HEK293 (cell line): Measurements from ENCODE around the gene CRMP1.
A peak's percentile ranks its signal among the peaks of the same experiment; 100 is the strongest.

ENCODE experiments used
- CTCF ChIA-PET: fragments of 350-600 bp; formaldehyde crosslinking; extraction: SDS; loops from one replicate; lab custom pipeline; 2021; ENCODE audit warnings: antibody characterized with exemption; lab: Yijun Ruan, JAX
- POLR2A ChIA-PET: fragments of 300-600 bp; formaldehyde crosslinking; extraction: SDS; loops from one replicate; lab custom pipeline; 2020; ENCODE audit warnings: antibody characterized with exemption, inconsistent platforms; lab: Yijun Ruan, JAX
- H3K27ac ChIP-seq: fragments of 200-500 bp; sonication (Bioruptor generic); 2 replicates; pipeline ENCODE4 v1.5.1; 2014; ENCODE audit warnings: low read depth, low read length, control low read depth, inconsistent platforms; ENCODE audit errors: extremely low read depth
- H3K36me3 ChIP-seq, 2 experiments: fragments of 200-500 bp in 1 of 2; sonication (Bioruptor generic) in 1 of 2; 1 replicate in 1 of 2; 2 replicates in 1 of 2; pipeline ENCODE4 v1.5.1; 2014 to 2017; ENCODE audit warnings: inconsistent platforms in 2 of 2, low read length in 2 of 2; ENCODE audit not compliant: control insufficient read depth in 2 of 2, insufficient read depth in 1 of 2
- H3K4me1 ChIP-seq: fragments of 200-500 bp; sonication (Bioruptor generic); 2 replicates; pipeline ENCODE4 v1.5.1; 2014; ENCODE audit warnings: mild to moderate bottlenecking, low read length, inconsistent platforms; ENCODE audit not compliant: control insufficient read depth, insufficient read depth
- H3K4me3 ChIP-seq: 2 replicates; pipeline ENCODE4 v1.5.1; 2011; ENCODE audit warnings: low read depth, mild to moderate bottlenecking, control low read depth, low read length, moderate library complexity
- H3K9me3 ChIP-seq: fragments of 200-500 bp; sonication (Bioruptor generic); 2 replicates; pipeline ENCODE4 v1.5.1; 2014; ENCODE audit warnings: low read depth, low read length, inconsistent platforms; ENCODE audit not compliant: control insufficient read depth, insufficient read depth
- HOXA7 ChIP-seq: sonication (generic); formaldehyde crosslinking; IDR thresholded peaks from 2 replicates; pipeline ENCODE4 v1.8.1; 2022; ENCODE audit warnings: missing genetic modification reagents, borderline replicate concordance
- KLF7 ChIP-seq: fragments of 450-650 bp; formaldehyde crosslinking; IDR thresholded peaks from 2 replicates; pipeline ENCODE4 v1.5.1; 2016; ENCODE audit warnings: missing biosample characterization, missing genetic modification characterization, borderline replicate concordance
- MYNN ChIP-seq: fragments of 450-650 bp; formaldehyde crosslinking; IDR thresholded peaks from 2 replicates; pipeline ENCODE4 v1.5.1; 2016; ENCODE audit warnings: missing biosample characterization, missing genetic modification characterization, borderline replicate concordance
- PRDM10 ChIP-seq: fragments of 450-650 bp; formaldehyde crosslinking; IDR thresholded peaks from 2 replicates; pipeline ENCODE4 v1.5.1; 2016; ENCODE audit warnings: missing biosample characterization, missing genetic modification characterization
- SALL2 ChIP-seq: fragments of 450-650 bp; formaldehyde crosslinking; IDR thresholded peaks from 2 replicates; pipeline ENCODE4 v1.5.0; 2017; ENCODE audit warnings: missing biosample characterization, mild to moderate bottlenecking, missing genetic modification characterization, borderline replicate concordance
- SCRT2 ChIP-seq: fragments of 450-650 bp; formaldehyde crosslinking; IDR thresholded peaks from 2 replicates; pipeline ENCODE4 v1.5.1; 2016; ENCODE audit warnings: missing biosample characterization, missing genetic modification characterization
- YY1 ChIP-seq: fragments of 450-650 bp; formaldehyde crosslinking; IDR thresholded peaks from 2 replicates; pipeline ENCODE4 v1.5.1; 2018; ENCODE audit warnings: missing biosample characterization, missing genetic modification characterization
- ZBTB21 ChIP-seq: fragments of 450-650 bp; formaldehyde crosslinking; IDR thresholded peaks from 2 replicates; pipeline ENCODE4 v1.5.1; 2017; ENCODE audit warnings: missing biosample characterization, missing genetic modification characterization
- ZNF121 ChIP-seq: fragments of 450-650 bp; formaldehyde crosslinking; IDR thresholded peaks from 2 replicates; pipeline ENCODE4 v1.5.1; 2016; ENCODE audit warnings: missing biosample characterization, missing genetic modification characterization
- ZNF175 ChIP-seq: fragments of 450-650 bp; formaldehyde crosslinking; IDR thresholded peaks from 2 replicates; pipeline ENCODE4 v1.5.1; 2016; ENCODE audit warnings: missing biosample characterization, missing genetic modification characterization
- ZNF184 ChIP-seq: fragments of 450-650 bp; IDR thresholded peaks from 2 replicates; pipeline ENCODE4 v1.5.1; 2018; ENCODE audit warnings: missing biosample characterization, mild to moderate bottlenecking, missing genetic modification characterization
- ZNF521 ChIP-seq: fragments of 450-650 bp; formaldehyde crosslinking; IDR thresholded peaks from 2 replicates; pipeline ENCODE4 v1.5.1; 2017; ENCODE audit warnings: missing biosample characterization, mild to moderate bottlenecking, missing genetic modification characterization
- TF ChIP-seq, protein P1 (sequence below): fragments of 450-650 bp; formaldehyde crosslinking; IDR thresholded peaks from 2 replicates; pipeline ENCODE4 v1.5.1; 2016; ENCODE audit warnings: missing biosample characterization, missing genetic modification characterization
- TF ChIP-seq, protein P2 (sequence below): fragments of 450-650 bp; formaldehyde crosslinking; IDR thresholded peaks from 2 replicates; pipeline ENCODE4 v1.5.1; 2016; ENCODE audit warnings: missing biosample characterization, missing genetic modification characterization
- TF ChIP-seq, protein P3 (sequence below): fragments of 450-650 bp; formaldehyde crosslinking; IDR thresholded peaks from 2 replicates; pipeline ENCODE4 v1.5.1; 2016; ENCODE audit warnings: missing biosample characterization, missing genetic modification characterization

CRMP1 gene

GRCh38 chr4:5822619-5823018, 70.3 kb downstream of the CRMP1 start (continued):
- TF ChIP-seq YY1 (tag by site-specific recombination), result no peak
- TF ChIP-seq ZNF184 (tag by site-specific recombination), result no peak
- TF ChIP-seq SCRT2 (tag by site-specific recombination), result no peak
- TF ChIP-seq ZNF521 (tag by site-specific recombination), result no peak

- POLR2A ChIA-PET, result no interaction called here
- CTCF ChIA-PET, result interaction anchor here (0.6 to 1.4 kb wide), 7 partner anchors 8 to 885 kb away, joined by 3 to 10 read pairs (median 3); no protein-coding TSS in a partner anchor
- no peak overlapping the region for H3K4me3 ChIP-seq
These were observed 71.1 kb downstream of the CRMP1 start for GRCh38 chr4:5821665-5822358.

GRCh38 chr4:5816851-5817375, 76.0 kb downstream of the CRMP1 start:
- ChIA-PET POLR2A (no interaction called here), CTCF (interaction anchor here (0.7 kb wide), 1 partner anchor 164 kb away, joined by 3 read pairs; no protein-coding TSS in a partner anchor)
- no peak overlapping the region for H3K27ac ChIP-seq
- no peaks in the 10 kb centered on the region for H3K9me3 ChIP-seq
- no peak for TF ChIP-seq KLF7 (tag by site-specific recombination)
- TF ChIP-seq, all 188 proteins: peak for 0
- Histone ChIP-seq H3K4me1 (no peaks in the 10 kb centered on the region), H3K36me3 (peaks cover 0 to 81% of the 10 kb centered on the region in 2 experiments; a peak in 1 of 3 replicates), H3K4me3 (no peak overlapping the region)

More at GRCh38 chr4:5821665-5822358, 71.1 kb downstream of the CRMP1 start:
- Histone ChIP-seq H3K36me3 (peaks cover 0 to 67% of the 10 kb centered on the region in 2 experiments; a peak in 1 of 3 replicates), H3K4me1 (no peaks in the 10 kb centered on the region), H3K9me3 (no peaks in the 10 kb centered on the region), H3K27ac (no peak overlapping the region)
- TF ChIP-seq, protein P1, sequence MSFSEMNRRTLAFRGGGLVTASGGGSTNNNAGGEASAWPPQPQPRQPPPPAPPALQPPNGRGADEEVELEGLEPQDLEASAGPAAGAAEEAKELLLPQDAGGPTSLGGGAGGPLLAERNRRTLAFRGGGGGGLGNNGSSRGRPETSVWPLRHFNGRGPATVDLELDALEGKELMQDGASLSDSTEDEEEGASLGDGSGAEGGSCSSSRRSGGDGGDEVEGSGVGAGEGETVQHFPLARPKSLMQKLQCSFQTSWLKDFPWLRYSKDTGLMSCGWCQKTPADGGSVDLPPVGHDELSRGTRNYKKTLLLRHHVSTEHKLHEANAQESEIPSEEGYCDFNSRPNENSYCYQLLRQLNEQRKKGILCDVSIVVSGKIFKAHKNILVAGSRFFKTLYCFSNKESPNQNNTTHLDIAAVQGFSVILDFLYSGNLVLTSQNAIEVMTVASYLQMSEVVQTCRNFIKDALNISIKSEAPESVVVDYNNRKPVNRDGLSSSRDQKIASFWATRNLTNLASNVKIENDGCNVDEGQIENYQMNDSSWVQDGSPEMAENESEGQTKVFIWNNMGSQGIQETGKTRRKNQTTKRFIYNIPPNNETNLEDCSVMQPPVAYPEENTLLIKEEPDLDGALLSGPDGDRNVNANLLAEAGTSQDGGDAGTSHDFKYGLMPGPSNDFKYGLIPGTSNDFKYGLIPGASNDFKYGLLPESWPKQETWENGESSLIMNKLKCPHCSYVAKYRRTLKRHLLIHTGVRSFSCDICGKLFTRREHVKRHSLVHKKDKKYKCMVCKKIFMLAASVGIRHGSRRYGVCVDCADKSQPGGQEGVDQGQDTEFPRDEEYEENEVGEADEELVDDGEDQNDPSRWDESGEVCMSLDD, result no peak
- TF ChIP-seq, protein P2, sequence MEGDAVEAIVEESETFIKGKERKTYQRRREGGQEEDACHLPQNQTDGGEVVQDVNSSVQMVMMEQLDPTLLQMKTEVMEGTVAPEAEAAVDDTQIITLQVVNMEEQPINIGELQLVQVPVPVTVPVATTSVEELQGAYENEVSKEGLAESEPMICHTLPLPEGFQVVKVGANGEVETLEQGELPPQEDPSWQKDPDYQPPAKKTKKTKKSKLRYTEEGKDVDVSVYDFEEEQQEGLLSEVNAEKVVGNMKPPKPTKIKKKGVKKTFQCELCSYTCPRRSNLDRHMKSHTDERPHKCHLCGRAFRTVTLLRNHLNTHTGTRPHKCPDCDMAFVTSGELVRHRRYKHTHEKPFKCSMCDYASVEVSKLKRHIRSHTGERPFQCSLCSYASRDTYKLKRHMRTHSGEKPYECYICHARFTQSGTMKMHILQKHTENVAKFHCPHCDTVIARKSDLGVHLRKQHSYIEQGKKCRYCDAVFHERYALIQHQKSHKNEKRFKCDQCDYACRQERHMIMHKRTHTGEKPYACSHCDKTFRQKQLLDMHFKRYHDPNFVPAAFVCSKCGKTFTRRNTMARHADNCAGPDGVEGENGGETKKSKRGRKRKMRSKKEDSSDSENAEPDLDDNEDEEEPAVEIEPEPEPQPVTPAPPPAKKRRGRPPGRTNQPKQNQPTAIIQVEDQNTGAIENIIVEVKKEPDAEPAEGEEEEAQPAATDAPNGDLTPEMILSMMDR (tag by site-specific recombination), result peak; percentile 51; the same call in 1 of the 2 replicates

DNA sequence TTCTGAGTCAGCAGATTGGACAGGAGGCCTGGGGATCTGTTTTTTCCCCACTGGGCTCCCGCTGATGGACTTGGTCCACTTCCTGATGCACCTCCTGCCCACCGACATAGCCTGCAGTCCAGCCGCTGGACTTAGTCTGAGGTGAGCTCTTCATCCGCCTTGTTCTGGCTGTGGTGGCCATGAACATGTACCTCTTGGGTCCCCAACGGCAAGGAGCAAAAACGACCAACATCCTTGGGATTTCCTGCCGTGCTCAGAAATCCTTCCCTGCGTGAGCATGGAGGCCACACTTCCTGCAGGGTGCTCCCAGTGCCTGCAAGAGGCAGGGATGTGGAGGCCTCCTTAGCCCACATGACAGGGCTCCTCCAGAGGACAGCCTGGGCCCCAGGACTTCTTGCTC, 76.8 kb downstream of the CRMP1 start:
- Histone ChIP-seq H3K4me3 (no peak overlapping the region), H3K9me3 (no peaks in the 10 kb centered on the region), H3K27ac (no peak overlapping the region), H3K4me1 (no peaks in the 10 kb centered on the region), H3K36me3 (peaks cover 0 to 81% of the 10 kb centered on the region in 2 experiments; a peak in 1 of 3 replicates)
- CTCF ChIA-PET, result no interaction called here
- POLR2A ChIA-PET, result no interaction called here
- TF ChIP-seq PRDM10 (no peak), HOXA7 (CRISPR knock-in tag) (no peak), ZBTB21 (tag by site-specific recombination) (no peak), MYNN (tag by site-specific recombination) (no peak), ZNF175 (no peak), SALL2 (tag by site-specific recombination) (no peak), ZNF121 (tag by site-specific recombination) (no peak)
- TF ChIP-seq, protein P3, sequence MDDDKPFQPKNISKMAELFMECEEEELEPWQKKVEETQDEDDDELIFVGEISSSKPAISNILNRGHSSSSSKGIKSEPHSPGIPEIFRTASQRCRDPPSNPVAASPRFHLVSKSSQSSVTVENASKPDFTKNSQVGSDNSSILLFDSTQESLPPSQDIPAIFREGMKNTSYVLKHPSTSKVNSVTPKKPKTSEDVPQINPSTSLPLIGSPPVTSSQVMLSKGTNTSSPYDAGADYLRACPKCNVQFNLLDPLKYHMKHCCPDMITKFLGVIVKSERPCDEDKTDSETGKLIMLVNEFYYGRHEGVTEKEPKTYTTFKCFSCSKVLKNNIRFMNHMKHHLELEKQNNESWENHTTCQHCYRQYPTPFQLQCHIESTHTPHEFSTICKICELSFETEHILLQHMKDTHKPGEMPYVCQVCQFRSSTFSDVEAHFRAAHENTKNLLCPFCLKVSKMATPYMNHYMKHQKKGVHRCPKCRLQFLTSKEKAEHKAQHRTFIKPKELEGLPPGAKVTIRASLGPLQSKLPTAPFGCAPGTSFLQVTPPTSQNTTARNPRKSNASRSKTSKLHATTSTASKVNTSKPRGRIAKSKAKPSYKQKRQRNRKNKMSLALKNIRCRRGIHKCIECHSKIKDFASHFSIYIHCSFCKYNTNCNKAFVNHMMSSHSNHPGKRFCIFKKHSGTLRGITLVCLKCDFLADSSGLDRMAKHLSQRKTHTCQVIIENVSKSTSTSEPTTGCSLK (tag by site-specific recombination), result no peak
